Measurements from ENCODE around the gene FAM83G. TPM values are rescaled to one million over a fixed set of nuclear protein-coding genes. Genes with fewer than 3 reads are reported as not detected.
"Not testable (repeated sequence)": the region's sequence is repeated elsewhere in the genome, so short reads cannot be mapped to it uniquely, and the experiment has no call there.

The FAM83G gene
- total RNA-seq, 1 experiment from 2014 or later, result 20.2 TPM

GRCh38 chr17:18968345-18968744, 36.2 kb downstream of the FAM83G start:
- no peak for DNase-seq (ENCODE audit: low read depth)

DNA sequence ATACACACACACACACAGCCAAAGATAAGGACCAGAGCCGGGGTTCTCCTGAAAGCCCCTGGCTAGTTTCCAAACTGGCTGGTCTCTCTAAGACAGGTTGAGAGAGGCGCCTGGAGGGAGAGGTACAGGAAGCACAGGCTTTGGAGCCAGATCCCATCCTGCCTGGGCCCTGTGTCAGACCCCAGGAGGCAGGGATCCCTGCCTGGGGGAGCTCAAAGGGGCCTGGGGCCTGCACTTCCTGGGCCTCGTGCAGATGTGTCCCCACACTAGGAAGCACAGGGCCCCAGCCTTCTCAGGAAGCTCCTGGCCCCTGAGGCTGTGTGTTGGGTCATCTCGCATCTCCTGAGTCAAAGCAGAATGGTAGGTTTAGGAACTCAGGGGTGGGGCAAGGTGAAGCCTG, 36.6 kb downstream of the FAM83G start:
- DNase-seq (ENCODE audit: low read depth), result no peak

DNA sequence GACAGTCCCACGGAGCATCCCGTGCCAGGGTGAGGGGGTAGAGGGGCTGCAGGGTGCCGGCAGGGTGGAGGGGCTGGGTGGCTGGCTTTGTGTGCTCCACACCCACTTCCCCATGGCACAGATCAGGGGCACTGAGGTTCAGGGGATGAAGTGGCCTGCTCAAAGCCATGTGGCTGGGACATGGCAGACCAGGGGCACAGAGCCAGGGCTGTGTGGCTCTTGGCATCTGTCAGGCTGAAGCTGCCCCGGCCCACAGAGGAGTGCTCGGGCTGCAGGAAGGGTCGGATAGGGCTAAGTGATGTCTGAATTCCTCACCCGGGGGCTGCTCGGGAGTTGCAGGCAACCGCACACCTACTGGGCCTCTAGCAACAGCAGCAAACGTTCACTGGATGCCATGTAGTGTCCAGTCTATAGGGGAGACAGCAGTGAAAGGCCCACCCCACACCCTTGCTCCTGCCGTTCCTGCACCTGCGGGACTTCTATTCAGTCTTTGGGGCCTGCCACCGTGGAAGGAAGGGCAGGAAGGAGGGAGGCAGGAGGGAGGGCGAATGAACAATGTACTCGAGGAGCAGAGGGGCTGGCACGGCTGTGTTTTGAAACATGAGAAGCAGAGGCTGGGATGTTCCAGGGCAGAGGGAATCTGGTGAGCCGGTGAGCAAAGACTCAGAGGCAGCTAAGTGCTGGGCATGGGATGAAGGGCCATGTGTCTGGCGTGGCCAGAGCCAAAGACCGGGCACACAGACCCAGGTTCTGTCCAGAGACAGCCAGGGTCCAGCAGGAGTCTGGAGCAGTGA, 37.5 kb downstream of the FAM83G start:
- DNase-seq (ENCODE audit: low read depth), result peak; percentile 62

GRCh38 chr17:18965530-18966236, 38.9 kb downstream of the FAM83G start:
- peak; percentile 36 for DNase-seq (ENCODE audit: low read depth)

DNA sequence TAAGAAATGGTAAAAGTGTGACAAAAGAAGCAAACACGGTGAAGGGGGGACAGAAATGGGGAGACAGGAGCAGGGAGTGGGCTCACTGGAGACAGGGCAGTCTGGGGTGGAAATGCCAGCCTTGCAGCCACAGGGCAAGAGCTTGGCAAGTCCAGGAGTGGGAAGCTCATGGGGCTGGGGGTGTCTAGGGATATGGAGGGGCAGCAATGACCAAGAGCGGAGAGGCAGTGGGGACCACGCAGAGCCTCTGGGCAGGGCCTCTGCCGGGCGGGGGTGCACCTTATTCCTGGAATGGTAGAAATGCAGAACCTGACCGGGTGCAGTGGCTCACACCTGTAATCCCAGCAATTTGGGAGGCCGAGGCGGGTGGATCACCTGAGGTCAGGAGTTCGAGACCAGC, 40.0 kb downstream of the FAM83G start:
- no peak for DNase-seq (ENCODE audit: low read depth)

- DNase-seq (ENCODE audit: low read depth), result no peak
Observed at GRCh38 chr17:18964018-18964351, 40.6 kb downstream of the FAM83G start.

DNA sequence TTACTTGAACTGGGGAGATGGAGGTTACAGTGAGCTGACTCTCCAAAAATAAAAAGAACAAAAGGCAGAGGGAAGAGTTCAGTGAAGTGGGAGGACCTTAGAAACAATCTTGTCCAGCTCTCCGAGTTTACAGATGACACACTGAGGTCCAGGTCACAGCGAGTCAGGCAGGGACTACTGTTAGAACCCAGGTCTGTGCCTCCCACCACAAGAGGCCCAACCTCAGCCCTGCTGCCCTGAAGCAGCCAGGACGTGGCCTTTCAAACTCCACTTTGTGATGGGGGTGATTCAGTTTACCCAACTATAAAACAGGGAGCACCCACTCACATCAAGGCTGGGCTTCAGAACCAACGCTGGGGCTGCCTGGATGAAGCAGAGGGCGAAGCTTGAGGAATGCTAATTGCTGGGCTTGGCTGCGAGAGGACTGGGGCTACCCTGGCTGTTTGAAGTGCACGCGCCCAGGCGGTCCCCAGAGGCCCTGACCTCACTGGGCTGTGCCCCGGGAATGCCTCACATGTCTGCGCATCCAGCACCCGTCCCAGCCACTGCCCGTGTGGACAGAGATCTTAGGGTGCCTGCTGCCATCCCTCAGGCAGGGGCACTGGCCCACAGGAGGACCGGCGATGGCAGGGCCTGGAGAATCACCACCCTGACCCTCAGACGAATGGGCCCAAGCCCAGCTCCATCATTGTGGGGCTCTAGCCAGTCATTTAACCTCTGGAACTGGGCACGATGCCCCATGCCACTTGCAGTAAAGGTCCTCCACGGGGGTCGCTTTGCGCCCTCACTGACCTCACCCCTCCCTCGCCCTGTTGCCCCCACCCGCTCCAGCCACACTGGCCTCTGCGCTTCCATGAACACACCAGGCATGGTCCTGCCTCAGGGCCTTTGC, 41.2 kb downstream of the FAM83G start:
- no peak for DNase-seq (ENCODE audit: low read depth)

DNA sequence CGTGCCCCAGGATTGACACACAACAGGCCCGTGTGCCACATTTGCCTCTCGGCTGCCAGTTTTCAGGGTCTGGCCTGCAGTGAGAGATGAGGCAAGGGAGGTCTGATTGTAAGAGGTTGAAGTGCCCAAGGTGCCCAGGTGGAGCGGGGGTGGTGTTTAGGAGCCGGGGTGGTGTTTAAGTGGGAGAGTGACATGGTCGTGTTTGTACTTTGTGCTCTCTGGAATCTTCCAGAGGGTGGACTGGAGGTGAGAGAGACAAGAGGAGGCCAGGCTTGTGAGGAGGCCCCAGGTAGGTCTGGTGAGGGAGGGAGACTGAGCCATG, 42.1 kb downstream of the FAM83G start:
- DNase-seq (ENCODE audit: low read depth), result no peak

DNA sequence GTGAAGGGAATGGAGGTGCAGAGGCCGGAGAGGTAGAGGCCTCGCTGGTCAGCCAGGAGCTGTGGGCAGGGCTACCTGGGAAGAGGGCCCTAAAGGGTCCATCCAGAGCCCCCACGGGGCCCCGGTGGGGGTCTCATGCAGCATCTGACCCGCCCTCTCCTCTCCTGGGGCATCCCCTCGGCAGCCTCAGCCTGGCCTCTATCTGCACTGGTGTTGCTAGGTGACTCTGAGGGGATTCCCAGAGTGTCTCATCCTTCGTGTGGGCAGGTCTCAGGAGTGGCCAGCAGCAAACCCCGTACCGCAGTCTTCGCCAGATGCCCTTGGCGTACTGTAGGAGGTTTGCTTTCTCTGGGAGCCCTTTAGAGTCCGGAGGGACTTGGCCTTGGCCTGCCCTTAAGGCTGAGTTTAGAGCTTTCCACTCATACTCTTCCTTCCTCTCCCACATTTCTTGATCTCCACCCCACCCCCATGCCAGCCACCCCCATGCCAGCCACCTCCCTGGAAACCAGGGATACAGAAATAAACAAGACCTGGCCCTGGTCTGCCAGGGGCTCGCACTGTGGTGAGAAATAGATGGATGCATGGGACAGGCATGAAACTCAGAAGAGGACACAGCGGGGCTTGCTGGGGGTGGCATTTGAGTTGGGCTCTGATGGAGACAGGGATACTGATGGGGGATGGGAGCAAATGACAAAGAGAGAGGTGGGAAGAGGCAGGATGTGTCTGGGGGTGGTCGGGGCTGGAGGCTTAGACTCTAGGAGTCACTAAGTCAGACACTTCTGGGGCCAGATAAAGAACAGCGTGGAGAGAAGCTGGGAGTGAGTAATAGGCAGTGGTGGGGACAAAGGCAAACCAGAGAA, 42.7 kb downstream of the FAM83G start:
- peak; percentile 88 for DNase-seq (ENCODE audit: low read depth)

GRCh38 chr17:18960803-18961511, 43.6 kb downstream of the FAM83G start:
- DNase-seq (ENCODE audit: low read depth), result peak; percentile 83

DNA sequence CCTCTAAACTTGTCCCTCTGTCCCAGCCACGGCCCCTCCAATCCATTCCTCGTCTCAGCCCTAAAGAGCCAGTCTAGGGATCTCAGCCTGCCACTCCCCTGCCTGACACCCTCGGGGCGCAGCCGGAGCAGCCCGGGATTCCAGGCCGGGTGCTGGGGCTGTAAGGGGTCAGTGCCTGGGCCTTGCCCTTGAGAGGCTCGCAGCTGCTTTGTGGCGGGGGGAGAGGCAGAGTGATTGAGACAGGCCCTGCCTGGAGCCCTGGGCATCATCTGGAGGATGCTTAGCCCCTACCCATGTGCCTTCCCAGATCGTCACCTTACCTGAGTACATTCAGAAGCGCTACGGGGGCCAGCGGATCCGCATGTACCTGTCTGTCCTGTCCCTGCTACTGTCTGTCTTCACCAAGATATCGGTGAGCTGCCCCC, 44.3 kb downstream of the FAM83G start:
- no peak for DNase-seq (ENCODE audit: low read depth)

GRCh38 chr17:18959845-18960240, 44.7 kb downstream of the FAM83G start:
- DNase-seq (ENCODE audit: low read depth), result no peak

DNA sequence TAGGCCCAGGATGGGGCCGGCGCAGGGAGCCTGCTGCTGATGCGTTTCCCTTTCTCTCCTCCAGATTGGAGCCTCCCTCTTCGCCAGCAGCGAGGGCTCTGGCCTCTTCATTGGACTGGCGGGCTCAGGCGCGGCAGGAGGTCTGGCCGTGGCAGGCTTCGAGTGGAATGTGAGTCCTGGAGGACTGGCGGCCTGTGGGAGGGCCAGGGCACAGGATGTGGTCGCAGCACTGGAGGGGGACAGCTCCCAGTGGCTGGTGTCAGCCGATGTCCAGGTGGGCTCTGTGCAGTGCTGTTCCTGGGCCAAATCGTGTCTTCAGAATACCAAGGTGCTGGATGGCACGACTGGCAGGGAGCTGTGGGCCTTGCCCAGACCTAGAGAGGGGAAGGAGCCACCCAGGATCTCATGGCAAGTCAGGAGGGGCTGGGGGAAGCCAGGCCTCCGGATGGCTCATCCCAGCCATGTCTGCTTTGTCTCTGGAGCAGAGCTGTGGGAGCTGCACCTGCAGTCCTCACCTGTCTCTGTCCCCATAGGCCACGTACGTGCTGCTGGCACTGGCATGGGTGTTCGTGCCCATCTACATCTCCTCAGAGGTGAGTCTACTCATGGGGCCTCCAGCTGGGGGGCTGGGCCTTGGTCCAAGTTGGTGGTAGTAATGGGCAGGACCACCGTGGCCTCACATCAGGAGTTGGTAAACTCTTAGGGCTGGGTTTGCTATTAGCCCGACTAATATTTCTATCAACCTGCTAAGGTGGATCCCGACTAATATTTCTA, 45.3 kb downstream of the FAM83G start:
- DNase-seq (ENCODE audit: low read depth), result no peak

GRCh38 chr17:18958611-18959010, 46.0 kb downstream of the FAM83G start:
- DNase-seq (ENCODE audit: low read depth), result no peak

DNA sequence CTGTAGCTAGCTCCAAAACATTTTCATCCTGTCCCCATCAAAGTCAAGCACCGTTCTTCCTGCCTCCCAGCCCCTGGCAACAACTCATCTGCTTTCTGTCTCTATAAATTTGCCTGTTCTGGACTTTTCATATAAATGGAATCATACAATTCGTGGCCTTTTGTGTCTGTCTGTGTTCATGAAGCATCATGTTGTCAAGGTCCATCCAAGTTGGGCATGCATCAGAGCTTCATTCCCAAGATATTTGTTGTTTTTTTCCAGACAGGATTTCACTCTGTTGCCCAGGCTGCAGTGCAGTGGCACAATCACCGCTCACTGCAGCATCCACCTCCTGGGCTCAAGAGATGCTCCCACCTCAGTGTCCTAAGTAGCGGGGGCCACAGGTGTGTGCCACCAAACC, 46.7 kb downstream of the FAM83G start:
- no peak for DNase-seq (ENCODE audit: low read depth)

DNA sequence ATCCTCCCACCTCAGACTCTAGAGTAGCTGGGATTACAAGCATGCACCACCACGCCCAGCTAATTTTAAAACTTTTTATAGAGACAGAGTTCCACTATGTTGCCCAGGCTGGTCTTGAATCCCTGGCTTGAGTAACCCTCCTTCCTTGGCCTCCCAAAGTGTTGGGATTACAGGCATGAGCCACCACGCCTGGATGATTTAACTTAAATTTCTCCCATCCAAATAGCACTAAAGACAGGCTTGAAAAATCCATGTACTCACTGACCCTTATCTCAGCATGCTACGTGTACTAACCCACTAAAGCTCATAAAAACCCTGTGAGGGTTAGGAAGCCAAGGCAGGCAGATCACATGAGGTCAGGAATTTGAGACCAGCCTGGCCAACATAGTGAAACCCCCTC, 48.0 kb downstream of the FAM83G start:
- no peak for DNase-seq (ENCODE audit: low read depth)

DNA sequence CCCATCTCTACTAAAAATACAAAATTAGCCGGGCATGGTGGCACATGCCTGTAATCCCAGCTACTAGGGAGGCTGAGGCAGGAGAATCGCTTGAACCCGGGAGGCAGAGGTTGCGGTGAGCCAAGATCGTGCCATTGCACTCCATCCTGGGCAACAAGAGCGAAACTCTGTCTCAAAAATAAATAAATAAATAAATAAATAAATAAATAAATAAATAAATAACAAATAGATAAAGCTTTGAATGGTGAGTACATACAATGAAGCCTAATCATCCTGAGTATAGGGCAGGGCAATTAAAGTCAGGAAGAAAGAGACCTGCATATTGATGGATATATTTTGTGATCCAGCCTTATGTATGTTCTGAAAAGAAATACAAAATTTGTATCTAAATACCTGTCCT, 48.5 kb downstream of the FAM83G start:
- DNase-seq (ENCODE audit: low read depth), result not testable (repeated sequence)

GRCh38 chr17:18955009-18955408, 49.6 kb downstream of the FAM83G start:
- DNase-seq (ENCODE audit: low read depth), result no peak

DNA sequence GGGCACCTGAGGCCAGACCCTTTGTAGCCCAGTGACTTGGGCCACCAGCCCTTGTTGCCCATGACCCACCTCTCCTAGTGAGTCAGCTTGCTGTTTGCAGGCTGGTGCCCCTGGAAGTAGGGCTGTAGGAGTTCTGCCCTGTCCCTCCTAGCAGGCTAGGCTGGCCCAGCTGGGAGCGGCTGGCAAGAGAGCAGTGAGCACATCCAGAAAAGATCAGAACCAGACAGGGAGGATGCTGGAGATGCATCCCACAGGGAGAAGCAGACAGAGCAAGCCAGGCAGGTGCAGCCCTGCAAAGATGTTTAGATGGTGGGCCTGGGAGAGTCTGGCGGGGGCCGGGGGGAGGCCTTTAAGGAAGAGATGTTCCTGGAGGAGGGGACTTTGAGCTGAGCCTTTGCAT, 50.2 kb downstream of the FAM83G start:
- no peak for DNase-seq (ENCODE audit: low read depth)

DNA sequence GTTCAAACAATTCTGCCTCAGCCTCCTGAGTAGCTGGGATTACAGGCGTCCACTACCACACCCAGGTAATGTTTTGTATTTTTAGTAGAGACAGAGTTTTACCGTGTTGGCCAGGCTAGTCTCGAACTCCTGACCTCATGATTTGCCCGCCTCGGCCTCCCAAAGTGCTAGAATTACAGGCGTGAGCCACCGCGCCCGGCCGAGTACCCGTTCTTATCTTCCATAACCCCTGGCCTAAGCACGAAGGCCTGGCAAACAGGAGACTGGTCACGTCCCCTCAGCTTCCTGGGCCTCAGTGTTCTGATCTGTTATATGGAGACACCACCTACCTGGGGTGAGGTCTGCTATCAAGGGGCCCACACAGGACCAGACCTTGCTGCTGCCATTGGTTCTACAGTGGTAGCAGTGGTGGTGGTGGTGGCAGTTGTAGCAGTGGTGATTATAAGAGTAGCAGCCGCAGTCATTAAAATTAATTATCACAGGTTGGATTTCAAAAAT, 51.3 kb downstream of the FAM83G start:
- DNase-seq (ENCODE audit: low read depth), result no peak
